Suppressor macrophage treated with lipopolysaccharide for 4 hours (primary cell): ENCODE results near the gene HSPA12A.

Experiments
- DNase-seq: peaks from one replicate; pipeline ENCODE4 v3.0.0-alpha.2; 2020

The HSPA12A gene

GRCh38 chr10:116621476-116621875 is 120.9 kb downstream of the HSPA12A start:
- DNase-seq = no peak
